ENCODE data around the gene HSPA1A.
"Not testable (repeated sequence)": the region's sequence is repeated elsewhere in the genome, so short reads cannot be mapped to it uniquely, and the experiment has no call there.

The HSPA1A gene

DNA sequence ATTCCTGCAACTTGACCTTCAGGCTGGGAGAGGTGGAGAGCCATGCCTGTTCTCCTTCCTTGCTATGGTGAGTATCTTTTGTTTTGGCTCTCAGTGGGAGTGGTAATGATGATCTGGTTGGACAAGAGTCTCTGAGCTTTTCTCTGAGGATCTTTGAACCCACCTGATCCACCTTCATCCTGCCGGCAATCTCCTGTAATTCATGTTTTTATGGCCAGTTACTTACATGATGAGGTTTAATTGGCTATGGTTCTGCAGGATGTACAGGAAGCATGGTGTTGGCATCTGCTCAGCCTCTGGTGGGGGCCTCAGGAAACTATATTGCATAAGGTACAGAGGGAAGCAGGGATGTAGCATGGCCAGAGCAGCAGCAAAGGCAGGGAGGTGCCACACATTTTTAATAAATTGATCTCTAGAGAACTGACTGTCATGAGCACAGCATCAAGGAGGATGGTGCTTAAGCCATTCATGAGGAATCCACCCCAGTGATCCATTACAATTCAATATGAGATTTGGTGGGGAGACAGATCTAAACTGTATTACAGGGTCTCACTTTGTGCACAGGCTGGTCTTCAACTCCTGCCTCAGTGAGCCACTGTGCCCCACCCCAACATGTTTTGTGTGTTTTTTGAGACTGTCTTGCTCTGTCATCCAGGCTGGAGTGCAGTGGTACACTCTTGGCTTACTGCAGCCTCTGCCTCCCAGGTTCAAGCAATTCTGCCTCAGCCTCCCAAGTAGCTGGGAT, 22.2 kb downstream of the HSPA1A start:
- no peak for DNase-seq

DNA sequence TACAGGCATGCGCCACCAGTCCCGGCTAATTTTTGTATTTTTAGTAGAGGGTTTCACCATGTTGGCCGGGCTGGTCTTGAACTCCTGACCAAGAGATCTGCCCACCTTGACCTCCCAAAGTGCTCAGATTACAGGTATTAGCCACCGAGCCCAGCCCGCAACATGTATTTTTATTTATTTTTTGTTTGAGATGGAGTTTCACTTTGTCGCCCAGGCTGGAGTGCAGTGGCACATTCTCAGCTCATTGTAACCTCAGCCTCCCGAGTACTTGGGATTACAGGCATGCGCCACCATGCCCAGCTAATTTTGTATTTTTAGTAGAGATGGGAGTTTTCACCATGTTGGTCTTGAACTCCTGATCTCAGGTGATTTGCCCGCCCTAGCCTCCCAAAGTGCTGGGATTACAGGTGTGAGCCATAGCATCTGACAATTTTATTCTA, 22.8 kb downstream of the HSPA1A start:
- not testable (repeated sequence) for DNase-seq

DNA sequence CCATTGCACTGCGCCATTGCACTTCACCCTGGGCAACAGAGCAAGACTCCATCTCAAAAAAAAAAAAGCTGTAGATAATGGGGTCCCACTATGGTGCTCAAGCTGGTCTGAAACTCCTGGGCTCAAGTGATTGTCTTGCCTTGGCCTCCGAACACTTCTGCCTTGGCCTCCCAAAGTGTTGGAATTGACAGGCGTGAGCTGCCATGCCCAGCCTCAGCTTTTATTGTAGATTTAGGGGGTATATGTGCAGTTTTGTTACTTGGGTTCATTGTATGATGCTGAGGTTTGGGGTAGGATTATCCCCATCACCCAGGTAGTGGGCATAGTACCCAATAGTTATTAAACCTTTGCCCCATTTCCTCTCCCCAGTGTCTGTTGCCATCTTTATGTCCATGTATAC, 23.6 kb downstream of the HSPA1A start:
- DNase-seq, result no peak

DNA sequence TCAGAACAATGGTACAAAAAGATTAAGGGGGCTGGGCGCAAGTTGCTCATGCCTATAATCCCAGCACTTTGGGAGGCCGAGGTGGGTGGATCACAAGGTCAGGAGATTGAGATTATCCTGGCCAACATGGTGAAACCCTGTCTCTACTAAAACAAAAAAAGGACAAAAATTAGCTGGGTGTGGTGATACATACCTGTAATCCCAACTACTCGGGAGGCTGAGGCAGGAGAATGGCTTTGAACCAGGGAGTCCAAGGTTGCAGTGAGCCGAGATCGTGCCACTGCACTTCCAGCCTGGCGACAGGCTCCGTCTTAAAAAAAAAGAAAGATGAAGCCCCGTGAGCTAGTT, 24.4 kb downstream of the HSPA1A start:
- not testable (repeated sequence) for DNase-seq

DNA sequence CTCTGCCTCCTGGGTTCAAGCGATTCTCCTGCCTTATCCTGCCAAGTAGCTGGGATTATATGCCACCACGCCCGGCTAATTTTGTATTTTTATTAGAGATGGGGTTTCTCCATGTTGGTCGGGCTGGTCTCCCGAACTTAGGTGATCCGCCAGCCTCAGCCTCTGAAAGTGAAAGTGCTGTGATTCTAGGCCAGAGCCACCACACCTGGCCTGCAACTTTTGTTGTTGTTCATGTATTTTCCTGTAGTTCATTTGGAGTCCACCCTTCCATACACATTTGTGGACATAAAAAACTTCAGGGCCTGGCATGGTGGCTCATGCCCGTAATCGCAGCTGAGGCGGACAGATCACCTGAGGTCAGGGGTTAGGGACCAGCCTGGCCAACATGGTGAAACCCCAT, 26.7 kb downstream of the HSPA1A start:
- DNase-seq, result no peak

DNA sequence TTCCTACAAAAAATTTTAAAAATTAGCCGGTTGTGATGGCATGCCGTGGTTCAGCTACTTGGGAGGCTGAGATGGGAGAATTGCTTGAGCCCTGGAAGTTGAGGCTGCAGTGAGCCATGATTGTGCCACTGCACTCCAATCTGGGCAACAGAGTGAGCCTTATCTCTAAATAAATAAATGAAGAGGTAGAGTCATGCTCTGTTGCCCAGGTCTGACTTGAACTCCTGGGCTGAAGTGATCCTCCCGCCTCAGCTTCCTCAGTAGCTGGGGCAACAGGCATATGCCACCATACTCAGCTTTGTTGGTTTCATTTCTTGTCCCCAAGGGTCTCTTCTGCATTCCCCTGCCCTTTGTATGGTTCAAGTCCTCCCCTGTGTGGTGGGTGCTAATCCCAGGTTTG, 29.2 kb downstream of the HSPA1A start:
- DNase-seq, result no peak

DNA sequence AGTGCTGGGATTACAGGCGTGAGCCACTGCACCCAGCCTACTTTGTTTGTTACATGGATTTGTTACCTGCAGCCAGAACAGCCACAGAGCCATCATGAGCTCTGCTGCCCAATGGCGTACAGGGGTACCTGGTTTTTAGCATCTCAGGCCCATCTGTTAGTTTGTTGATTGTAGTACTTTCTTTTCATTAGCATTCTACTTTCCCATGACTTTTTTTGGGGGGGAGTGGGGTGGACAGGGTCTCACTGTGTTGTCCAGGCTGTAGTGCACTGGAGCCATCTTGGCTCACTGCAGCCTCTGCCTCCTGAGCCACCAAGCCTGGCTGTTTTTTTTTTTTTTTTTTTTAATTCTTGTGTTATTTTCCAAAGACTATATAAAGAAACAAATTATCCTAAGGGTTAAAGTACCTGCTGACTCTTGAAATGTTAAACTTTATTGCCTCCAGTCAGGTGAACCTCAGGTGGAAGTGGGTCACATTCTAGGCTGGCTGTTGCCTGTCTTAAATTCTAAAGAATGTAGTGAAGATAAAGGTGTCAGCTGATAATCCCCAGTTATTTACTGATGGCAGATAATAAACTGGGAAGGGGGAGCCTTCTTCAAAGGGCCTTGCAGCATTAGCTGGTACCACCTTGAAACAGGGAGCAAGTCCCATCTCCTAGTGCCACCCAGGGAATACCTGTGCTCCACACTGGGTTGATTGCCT, 32.1 kb downstream of the HSPA1A start:
- DNase-seq, result no peak

DNA sequence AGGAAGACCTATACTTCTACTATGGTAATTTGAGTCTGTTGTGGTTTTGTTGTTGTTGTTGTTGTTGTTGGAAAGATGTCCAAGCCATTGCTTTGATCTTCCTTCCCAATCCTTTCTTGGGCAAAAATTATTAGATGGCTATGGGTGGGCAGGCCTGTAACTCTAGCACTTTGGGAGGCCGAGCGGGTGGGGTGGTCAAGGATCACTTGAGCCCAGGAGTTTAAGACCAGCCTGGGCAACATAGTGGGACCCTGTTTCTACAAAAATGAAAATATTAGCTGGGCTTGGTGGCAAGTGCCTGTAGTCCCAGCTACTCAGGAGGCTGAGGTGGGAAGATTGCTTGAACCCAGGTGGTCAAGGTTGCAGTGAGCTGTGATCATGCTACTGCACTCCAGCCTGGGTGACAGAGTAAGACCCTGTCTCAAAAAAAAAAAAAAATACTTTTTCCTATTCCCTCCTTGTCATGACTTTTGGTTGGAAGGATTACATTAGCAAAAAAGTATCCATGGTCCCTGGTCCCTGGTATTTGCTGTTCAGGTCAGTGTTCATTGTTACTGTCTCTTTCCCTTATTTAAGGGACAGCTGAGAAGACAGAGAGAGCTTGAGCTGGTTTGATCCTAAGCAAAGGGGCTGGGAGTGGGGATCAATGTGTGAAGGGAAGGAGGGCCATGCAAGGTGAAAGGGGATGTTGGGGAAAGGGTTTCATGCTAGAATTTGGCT, 35.6 kb downstream of the HSPA1A start:
- DNase-seq, result no peak

DNA sequence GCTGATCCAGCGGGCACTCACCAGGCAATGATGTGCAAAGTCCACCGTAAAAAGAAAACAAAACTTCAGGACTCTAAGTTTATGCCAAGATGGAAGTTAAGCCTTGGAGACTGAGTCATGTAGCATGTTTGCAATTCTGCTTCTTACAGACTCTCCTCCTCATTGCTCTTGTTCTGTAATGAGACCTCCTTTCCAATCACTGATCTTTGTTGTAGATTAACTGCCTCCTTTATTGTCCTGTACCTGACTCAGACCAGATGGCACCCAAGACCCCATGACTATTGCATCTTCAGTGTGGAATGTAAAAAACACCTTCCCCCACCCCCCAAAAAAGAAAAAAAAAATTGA, 36.1 kb downstream of the HSPA1A start:
- DNase-seq, result no peak

DNA sequence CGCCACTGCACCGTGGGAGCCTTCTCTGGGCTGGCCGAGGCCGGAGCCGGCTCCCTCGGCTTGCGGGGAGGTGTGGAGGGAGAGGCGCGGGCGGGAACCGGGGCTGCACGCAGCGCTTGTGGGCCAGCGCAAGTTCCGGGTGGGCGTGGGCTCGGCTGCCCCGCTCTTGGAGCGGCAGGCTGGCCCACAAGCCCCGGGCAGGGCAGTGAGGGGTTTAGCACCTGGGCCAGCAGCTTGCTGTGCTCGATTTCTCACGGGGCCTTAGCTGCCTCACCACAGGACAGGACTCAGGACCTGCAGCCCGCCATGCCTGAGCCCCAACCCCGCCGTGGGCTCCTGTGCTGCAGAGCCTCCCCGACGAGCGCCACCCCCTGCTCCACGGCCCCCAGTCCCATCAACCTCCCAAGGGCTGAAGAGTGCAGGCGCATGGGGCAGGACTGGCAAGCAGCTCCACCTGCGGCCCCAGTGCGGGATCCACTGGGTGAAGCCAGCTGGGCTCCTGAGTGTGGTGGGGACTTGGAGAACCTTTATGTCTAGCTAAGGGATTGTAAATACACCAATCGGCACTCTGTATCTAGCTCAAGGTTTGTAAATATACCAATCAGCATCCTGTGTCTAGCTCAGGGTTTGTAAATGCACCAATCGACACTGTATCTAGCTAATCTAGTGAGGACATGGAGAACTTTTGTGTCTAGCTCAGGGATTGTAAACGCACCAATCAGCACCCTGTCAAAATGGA, 36.8 kb downstream of the HSPA1A start:
- DNase-seq, result not testable (repeated sequence)

DNA sequence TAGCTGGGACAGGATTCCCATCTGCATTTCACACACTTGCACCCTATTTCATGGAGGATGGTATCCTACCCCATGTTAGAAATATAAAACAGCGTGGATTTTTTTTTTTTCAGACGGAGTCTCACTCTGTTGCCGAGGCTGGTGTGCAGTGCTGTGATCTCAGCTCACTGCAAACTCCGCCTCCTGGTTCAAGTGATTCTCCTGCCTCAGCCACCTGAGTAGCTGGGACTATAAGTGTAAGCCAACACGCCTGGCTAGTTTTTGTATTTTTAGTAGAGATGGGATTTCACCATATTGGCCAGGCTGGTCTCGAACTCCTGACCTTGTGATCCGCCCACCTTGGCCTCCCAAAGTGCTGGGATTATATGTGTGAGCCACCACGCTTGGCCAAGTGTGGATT, 42.4 kb downstream of the HSPA1A start:
- not testable (repeated sequence) for DNase-seq

DNA sequence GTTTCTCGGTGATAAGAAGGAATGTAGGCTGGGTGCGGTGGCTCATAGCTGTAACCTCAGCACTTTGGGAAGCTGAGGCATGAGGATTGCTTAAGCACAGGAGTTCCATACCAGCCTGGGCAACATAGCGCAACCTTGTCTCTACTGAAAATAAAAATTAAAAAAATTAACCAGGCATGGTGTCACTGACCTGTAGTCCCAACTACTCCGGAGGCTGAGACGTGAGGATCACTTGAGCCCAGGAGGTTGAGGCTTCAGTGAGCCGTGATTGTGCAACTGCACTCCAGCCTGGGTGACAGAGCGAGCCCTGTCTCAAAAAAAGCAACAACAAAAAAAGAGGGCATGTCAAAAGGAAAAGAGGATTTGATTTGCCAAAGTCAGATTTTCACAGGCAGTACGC, 43.4 kb downstream of the HSPA1A start:
- no peak for DNase-seq

DNA sequence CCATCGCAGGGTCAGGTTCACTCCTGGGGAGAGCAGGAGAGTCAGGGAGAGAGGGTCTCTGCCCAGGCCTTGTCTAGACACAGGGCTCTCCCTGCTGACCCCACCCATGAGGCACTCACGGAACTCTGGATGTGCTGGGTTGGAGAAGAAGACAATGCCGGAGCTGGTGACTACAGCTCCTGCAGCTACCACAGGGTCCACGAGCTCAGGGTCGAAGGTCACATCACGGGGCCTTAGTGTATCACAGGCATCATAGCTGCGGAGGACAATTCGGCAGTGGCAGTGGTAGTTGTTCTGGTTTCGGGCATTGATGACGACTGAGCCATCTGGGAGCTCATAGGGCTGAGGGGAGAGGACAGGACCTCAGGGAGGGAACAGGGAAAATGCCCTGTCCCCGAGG, 44.6 kb downstream of the HSPA1A start:
- no peak for DNase-seq

DNA sequence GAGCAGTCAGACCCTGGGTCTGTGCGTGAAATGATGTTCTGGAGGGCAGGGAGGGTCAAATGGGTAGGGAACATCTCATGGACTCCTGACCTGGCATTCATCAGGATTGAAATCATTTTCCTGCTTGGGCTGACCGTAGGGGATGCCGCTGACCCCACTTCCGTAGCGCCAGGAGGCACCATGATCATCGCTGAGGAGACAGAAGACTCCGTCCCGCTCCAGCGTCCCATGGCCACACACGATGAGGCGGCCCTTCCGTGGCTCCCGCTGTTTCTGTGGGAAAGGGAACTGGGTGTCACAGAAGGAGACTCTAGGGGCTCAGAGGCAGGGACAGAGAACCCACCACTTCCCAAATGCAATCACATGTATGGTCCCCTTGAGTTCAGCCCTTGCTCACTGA, 45.0 kb downstream of the HSPA1A start:
- no peak for DNase-seq

DNA sequence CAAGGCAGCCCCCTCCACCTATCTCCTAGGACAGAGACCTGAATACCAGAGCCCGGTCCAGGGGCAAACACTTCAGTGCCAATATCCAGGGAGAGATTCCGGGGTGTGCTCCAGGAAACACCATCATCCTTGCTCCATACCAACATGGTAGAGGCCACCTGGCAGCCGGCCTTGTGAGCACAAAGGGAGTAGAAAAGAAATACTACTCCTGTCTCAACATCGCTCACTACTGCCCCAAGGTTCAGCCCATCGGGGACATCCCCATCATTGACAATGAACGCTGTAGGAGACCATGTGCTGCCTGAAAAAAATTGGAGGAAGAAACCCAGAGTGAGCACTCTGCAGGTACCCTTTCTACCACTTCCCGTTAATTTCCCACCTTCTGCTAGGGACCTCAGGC, 45.8 kb downstream of the HSPA1A start:
- DNase-seq, result no peak

DNA sequence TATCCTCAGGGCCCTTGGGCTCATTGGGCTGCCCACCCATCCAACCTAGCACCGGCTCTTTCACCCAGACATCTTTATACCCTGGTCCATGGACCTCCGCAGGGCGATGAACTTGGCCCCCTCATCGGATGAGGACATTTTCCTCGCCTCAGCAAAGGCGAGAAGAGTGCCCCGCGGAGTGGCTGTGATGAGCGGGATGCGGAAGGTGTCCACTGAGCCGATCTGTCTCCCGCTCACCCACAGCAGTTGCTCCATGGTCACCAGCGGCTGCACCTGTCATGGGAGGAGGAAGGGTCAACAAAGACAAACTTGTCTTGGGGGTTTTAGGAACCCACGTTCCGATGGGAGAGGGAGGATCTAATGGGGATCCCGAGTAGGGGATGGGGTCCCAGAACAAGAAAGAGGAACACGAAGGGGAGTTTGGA, 46.6 kb downstream of the HSPA1A start:
- no peak for DNase-seq

DNA sequence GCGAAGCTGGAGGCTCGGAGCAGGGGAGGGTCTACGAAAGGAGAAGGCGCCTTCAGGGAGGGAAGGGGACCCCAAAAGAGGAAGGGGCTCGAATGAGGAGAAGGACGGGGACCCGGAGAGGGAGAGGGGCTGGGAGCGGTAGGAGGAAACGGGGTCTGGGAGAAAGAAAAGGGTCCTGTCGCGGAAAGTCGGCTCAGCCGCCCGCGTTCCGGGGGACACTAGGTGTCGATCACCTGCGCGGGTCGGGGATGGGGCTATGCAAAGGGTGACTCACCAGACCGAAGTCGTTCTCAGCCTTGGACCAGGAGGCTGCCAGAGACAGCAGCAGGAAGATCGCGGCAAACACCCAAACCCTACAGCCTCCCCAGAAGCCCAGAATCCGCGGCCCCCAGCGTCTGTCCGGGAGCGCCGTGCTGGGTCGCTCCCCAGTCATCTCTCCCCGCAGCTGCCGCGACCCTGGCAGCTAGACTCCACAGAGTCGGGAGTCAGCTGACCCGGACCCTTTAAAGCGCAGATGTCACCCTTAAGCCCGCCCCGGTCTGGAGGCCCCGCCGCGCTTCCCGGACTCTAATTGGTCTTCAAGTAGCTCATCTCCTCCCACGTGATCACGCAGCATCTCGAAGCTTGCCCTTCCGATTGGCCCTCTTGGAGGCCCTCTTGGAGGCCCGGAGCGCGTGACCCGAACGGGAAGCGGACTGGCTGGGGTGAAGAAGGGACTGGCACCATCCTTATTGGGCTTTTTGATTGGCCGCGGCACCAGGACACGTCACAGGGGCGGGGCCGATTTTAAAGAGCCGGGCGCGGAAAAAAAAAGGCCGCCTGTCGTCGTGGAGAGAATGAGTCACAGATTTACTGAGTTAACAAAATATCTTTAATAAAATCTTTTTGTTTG, 47.2 kb downstream of the HSPA1A start, which contains the start of gene NEU1:
Gene NEU1, minus strand, starts transcription at position 478 of the 892 bp plus-strand sequence. Its CDS starts 45 bp downstream, at position 433.
- DNase-seq, result peak; percentile 96

DNA sequence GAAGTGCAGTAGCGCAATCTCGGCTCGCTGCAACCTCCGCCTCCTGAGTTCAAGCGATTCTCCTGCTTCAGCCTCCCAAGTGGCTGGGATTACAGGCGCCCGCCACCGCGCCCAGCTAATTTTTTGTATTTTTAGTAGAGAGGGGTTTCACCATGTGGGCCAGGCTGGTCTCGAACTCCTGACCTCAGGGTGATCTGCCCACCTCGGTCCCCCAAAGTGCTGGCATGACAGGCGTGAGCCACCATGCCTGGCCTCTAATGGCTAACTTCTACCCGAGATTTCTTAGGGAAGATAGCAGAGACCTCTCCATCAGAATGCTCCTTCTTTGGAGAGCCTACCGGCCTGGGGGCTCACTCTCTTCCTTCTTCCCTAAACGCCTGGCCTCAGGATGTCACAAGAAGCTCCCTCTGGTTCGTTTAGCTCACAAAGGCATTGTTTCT, 48.8 kb downstream of the HSPA1A start:
- DNase-seq, result not testable (repeated sequence)

DNA sequence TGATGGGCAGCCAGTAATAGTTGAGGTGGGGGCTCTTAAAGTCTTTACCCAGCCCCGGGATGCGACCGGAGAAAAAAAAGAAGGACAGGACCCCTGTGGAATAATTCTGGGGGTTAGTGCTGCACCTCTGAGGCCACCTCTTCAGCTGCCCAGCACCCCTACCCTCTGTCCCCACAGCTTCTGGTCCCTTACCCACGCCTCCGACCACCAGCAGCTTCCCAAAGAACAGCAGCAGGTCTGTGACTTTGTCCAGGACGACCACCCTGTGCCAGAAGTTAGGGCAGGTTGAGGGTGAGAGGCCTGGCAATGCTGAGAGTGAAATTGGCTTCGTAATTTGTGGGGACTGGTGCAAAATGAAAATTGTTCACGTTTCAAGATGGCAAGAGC, 49.5 kb downstream of the HSPA1A start:
- no peak for DNase-seq

DNA sequence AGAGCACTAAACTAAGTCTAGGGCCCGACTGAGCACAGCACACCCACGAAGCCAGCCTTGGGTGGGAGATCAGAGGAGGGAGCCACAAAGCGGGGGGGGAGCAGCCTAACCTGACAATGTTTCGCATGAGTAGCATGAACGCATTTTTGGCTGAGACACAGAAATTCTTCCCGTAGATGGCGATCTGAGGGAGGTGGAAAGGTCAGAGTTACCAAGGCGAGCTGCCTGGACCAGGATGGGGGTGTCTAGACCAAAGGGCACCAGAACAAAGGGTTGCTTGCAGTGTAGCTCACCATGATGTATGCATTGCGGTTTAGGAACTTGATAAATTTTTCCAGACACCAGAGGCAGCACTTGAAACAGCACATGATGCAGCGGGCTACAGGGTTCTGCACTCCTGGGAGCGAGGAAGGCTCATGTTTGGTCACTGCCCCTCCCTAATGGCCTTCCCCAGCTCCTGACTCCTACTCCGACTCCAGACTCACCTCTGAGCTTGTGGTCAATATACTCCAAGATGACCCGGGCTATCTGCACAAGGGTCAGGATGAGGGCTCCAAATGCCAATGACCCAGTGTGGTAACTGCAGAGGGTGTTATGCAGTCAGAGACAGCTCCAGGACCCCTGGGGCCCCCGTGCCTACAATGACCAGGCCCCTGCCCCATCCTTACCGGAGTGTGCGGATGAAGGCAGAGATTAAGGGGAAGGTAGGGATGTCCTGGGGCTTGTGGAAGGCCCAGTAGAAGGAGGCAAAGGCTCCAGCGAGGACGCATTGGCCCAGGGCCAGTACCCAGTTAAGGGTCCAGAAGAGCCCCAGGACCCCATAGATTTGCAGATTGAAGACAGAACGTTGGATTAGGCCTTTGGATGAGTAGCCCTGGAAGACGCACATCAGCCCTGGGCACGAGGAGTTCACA, 50.1 kb downstream of the HSPA1A start:
- DNase-seq, result no peak

All from NCI-H187 treated with DMSO at 0.1 percent for 48 hours (cell line).